Cortex of kidney (tissue), 1 donor: Measurements from ENCODE around the gene COX20.
"Not testable (repeated sequence)": the region's sequence is repeated elsewhere in the genome, so short reads cannot be mapped to it uniquely, and the experiment has no call there.

Source experiments
- DNase-seq: peaks from one replicate; lab custom pipeline; 2025; lab: John Stamatoyannopoulos, UW

The COX20 gene, protein sequence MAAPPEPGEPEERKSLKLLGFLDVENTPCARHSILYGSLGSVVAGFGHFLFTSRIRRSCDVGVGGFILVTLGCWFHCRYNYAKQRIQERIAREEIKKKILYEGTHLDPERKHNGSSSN

GRCh38 chr1:244835276-244836134, at the start of gene COX20:
COX20 (plus strand) TSS chr1:244835658; CDS start chr1:244835715, 57 bp downstream.
- peak; percentile 80 for DNase-seq

GRCh38 chr1:244788493-244789275, 46.8 kb upstream of the COX20 start:
- DNase-seq: no peak

- no peak for DNase-seq
Measured at GRCh38 chr1:244789276-244789580, 46.2 kb upstream of the COX20 start.

DNA sequence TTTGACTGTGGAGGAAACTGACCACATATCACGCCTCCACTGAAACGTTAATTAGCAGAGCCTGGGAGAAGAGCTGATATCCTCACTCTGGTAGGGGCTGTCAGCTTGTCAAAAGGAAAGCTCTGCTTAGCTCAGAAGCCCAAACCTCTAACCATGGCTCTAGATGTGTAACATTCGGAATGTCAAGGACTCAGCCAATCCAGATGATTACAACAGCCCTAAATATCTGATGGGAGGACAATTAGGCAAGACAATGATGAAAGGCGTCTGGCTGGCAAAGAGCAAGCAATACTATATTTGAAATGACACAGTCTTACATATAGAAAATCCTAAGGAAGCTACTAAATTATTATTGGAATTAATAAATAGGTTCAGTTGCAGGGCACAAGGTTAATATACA, 45.7 kb upstream of the COX20 start:
- no peak for DNase-seq

GRCh38 chr1:244791061-244791460, 44.4 kb upstream of the COX20 start:
- no peak for DNase-seq

DNA sequence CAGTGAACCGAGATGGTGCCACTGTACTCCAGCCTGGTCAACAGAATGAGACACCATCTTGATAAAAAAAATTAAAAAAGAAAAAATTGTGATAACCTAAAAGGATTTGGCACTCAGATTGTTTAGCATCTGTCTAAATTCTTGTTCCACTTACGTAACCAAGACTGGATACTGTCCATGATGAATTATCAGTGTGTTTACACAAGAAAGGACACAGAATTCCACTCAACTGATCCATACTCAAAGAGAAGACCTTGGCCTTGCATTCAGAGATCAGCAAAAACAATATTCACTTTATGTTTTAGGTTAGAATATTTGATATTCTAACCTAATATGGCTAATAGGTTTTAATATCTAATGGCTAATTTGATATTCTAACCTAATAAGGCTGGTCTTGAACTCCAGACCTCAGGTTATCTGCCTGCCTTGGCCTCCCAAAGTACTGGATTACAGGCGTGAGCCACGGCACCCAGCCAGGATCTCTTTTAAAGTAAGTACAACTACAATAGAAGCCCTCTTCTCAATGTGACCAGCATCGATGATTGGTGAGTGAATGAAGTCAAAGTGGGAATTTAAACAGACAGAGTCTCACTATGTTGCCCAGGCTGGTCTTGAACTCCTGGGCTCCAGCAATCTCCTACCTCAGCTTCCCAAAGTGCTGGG, 43.1 kb upstream of the COX20 start:
- no peak for DNase-seq

- no peak for DNase-seq
Measured at GRCh38 chr1:244794071-244794470, 41.4 kb upstream of the COX20 start.

GRCh38 chr1:244794516-244794915, 40.9 kb upstream of the COX20 start:
- not testable (repeated sequence) for DNase-seq

DNA sequence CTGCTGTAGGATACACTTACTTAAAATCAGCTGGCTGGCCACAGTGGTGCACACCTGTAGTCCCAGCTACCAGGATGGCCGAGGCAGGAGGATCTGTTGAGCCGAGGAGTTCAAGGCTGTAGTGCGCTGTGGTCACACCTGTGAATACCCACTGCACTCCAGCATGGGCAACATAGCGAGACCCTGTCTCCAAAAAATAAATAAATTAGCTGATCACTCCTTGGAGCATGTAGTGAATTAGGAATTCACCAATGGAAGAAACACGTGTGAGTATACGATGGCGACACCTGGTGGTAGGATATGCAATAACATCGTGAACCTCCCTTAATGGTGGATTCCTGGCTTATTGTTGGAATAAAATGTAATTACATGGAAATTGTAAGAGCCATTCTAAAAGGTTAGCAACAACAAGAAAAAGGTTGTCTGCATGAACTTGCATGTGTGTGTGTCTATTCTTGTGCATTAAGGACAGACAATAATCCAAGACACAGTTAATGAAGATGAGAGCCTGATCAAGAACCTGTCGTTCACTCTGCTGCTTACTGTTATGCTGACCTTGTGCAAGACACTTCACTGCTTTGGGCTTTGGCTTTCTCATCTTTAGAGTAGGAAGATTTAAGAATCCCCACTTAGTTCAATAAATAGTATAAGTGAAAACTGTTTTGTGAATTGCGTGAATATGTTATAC, 38.6 kb upstream of the COX20 start:
- DNase-seq: no peak

GRCh38 chr1:244800821-244801220, 34.6 kb upstream of the COX20 start:
- no peak for DNase-seq

DNA sequence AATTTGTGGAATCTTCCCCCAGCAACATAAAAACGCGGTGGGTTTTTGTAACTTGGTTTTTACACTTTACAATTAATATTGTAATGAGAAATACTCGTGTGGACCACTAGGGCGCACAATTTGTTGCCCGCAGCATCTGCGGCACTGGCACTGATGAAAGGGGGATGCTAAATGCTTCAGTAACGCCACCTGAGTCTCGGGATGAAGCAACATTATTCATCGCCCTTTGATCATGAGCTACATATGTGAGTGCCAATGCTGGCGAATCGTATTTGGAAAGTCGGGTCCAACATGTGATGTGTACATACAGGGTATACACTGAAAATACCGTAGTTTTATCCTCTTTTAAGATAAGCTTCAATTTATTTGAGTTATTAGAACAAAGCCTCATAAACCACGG, 34.2 kb upstream of the COX20 start:
- DNase-seq: no peak

- no peak for DNase-seq
Measured at GRCh38 chr1:244802041-244802440, 33.4 kb upstream of the COX20 start.

DNA sequence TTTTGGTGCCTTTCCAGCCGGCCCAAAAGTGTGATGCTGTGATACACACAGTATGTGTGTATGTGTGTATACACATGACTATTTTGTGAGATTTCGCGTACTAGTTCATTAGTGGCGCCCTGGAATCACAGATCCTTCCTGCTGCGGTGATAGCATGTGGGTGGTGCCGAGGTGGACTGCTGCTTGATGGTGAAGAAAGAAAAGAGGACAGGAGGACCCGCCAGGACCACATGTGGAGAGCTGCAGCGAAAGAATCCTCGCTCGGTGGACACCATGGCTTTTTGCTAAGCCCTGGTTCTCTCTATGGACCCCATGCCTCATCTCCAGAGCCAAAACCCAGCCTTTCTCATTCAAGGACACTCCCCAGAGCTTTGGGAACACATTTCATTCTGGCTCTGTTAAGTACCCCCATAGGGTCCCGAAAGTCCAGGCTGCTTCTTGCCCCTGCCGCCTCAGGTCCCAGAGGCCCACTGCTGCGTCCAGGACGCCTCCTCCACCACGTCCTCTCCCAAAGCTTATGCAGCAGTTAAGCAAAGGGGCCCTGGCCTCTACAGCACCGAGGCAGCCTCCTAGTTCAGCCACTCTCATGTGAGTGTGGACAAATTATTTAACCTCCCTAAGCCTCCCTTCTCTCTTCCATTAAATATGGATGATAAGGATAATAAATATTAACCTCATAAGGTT, 32.8 kb upstream of the COX20 start:
- DNase-seq: no peak

DNA sequence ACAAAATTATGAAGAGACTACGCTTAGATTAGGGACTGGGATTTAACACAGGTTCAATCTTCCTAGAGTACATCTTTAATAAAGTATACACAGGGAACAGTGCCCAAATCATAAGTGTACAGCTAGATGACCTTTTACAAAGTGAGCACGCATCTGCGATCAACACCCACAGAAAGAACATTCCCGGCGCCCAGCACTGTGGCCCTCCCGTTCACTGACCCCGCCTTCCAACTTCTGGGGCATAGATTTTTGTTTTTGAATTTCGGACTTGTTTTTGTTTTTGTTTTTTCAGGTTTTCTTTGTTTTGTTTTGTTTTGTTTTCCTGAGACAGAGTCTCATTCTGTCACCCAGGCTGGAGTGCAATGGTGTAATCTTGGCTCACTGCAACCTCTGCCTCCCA, 30.6 kb upstream of the COX20 start:
- DNase-seq: no peak

GRCh38 chr1:244807138-244807537, 28.3 kb upstream of the COX20 start:
- no peak for DNase-seq

- no peak for DNase-seq
Measured at GRCh38 chr1:244810221-244810620, 25.2 kb upstream of the COX20 start.

GRCh38 chr1:244813327-244813726, 22.1 kb upstream of the COX20 start:
- DNase-seq: no peak

GRCh38 chr1:244815600-244816099, 19.8 kb upstream of the COX20 start:
- DNase-seq: no peak

DNA sequence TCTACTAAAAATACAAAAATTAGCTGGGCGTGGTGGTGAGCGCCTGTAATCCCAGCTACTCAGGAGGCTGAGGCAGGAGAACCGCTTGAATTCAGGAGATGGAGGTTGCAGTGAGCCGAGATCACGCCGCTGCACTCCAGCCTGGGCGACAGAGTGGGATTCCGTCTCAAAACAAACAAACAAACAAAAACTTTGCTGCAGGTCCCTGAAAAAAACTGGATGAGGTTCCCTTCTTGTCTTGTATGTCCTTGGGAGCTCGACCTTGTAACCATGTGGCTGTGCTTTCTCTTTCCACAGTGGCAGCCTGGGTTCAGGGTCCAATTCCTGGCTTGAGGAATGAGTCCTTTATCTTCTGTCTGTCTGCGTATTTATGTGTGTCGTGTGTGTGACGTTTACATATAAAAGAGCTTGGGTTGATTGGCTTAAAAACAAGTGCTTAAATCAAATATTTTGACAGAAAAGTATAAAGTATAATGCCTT, 18.0 kb upstream of the COX20 start:
- DNase-seq: no peak

- no peak for DNase-seq
Measured at GRCh38 chr1:244820131-244820530, 15.3 kb upstream of the COX20 start.

DNA sequence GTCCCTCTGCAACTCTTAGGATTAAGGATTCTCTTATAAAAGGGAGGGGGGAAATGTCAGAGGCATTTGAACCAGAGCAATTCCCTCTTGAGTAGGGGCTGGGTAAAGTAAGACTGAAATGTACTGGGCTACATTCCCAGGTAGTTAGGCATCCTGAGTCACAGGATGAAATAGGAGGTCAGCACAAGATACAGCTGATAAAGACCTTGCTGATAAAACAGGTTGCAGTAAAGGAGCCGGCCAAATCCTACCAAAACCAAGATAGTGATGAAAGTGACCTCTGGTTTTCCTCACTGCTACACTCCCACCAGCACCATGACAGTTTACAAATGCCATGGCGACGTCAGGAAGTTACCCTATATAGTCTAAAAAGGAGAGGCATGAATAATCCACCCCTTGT, 14.3 kb upstream of the COX20 start:
- no peak for DNase-seq
